Common myeloid progenitor, CD34-positive (primary cell): Measurements from ENCODE around the gene SLC4A11.
A peak's percentile ranks its signal among the peaks of the same experiment; 100 is the strongest.

Experiments
- CTCF ChIA-PET: fragments of 350-600 bp; sonication (Branson Sonifier 250); formaldehyde crosslinking; loops from one replicate; lab custom pipeline; 2021; ENCODE audit warnings: antibody characterized with exemption; lab: Charles Lee
- POLR2A ChIA-PET: fragments of 350-600 bp; sonication (Branson Sonifier 250); formaldehyde crosslinking; loops from one replicate; lab custom pipeline; 2021; ENCODE audit warnings: antibody characterized with exemption; lab: Charles Lee
- DNase-seq, 3 donors: peaks; one replicate each; pipeline versions ENCODE4 v3.0.0 to v3.0.0-alpha.2; 2013
- H3K27ac ChIP-seq, 2 experiments: 1 replicate in 1 of 2; 2 replicates in 1 of 2; pipeline ENCODE4 v1.7.0; 2013; ENCODE audit warnings: inconsistent platforms in 2 of 2, low read length in 2 of 2, mild to moderate bottlenecking in 2 of 2, low read depth in 1 of 2, moderate library complexity in 1 of 2; ENCODE audit not compliant: severe bottlenecking in 2 of 2, insufficient read depth in 1 of 2, poor library complexity in 1 of 2
- H3K27me3 ChIP-seq, 5 experiments: replicated peaks in 2 of 5; 1 replicate in 3 of 5; 2 replicates in 2 of 5; pipeline versions ENCODE4 v1.6.1 to v1.7.0; 2013; ENCODE audit warnings: low read length in 4 of 5, mild to moderate bottlenecking in 2 of 5, moderate library complexity in 2 of 5, inconsistent platforms in 1 of 5; ENCODE audit not compliant: insufficient read depth in 5 of 5, control insufficient read depth in 4 of 5
- H3K36me3 ChIP-seq, 4 experiments: 1 replicate in 2 of 4; 2 replicates in 2 of 4; pipeline versions ENCODE4 v1.6.1 to v1.7.0; 2013; ENCODE audit warnings: low read length in 3 of 4, control low read depth in 1 of 4, mild to moderate bottlenecking in 1 of 4; ENCODE audit not compliant: control insufficient read depth in 4 of 4, insufficient read depth in 4 of 4
- H3K4me1 ChIP-seq, 4 experiments: 1 replicate in 3 of 4; 2 replicates in 1 of 4; pipeline versions ENCODE4 v1.6.1 to v1.7.1; 2013; ENCODE audit warnings: low read length in 3 of 4, mild to moderate bottlenecking in 3 of 4, control low read depth in 1 of 4, inconsistent platforms in 1 of 4, moderate library complexity in 1 of 4; ENCODE audit not compliant: control insufficient read depth in 4 of 4, insufficient read depth in 4 of 4; ENCODE audit errors: control extremely low read depth in 1 of 4
- H3K4me3 ChIP-seq, 7 experiments: 1 replicate in 4 of 7; 2 replicates in 3 of 7; pipeline versions ENCODE4 v1.5.1 to v1.7.0; 2013; ENCODE audit warnings: mild to moderate bottlenecking in 7 of 7, low read length in 6 of 7, moderate library complexity in 6 of 7, inconsistent platforms in 2 of 7, low read depth in 2 of 7, control low read depth in 1 of 7; ENCODE audit not compliant: insufficient read depth in 4 of 7, control insufficient read depth in 1 of 7; ENCODE audit errors: extremely low read depth in 1 of 7
- H3K9me3 ChIP-seq, 5 experiments: 1 replicate in 4 of 5; 2 replicates in 1 of 5; pipeline versions ENCODE4 v1.6.1 to v1.7.1; 2013; ENCODE audit warnings: low read length in 4 of 5, mild to moderate bottlenecking in 2 of 5, inconsistent platforms in 1 of 5, low read depth in 1 of 5, moderate library complexity in 1 of 5; ENCODE audit not compliant: control insufficient read depth in 4 of 5, insufficient read depth in 2 of 5; ENCODE audit errors: control extremely low read depth in 1 of 5
- WGBS: methylation state at CpG from one replicate; pipeline ENCODE4 v1.1.5; 2013; ENCODE audit not compliant: insufficient coverage; 5-methylcytosine and 5-hydroxymethylcytosine counted together

The SLC4A11 gene

DNA sequence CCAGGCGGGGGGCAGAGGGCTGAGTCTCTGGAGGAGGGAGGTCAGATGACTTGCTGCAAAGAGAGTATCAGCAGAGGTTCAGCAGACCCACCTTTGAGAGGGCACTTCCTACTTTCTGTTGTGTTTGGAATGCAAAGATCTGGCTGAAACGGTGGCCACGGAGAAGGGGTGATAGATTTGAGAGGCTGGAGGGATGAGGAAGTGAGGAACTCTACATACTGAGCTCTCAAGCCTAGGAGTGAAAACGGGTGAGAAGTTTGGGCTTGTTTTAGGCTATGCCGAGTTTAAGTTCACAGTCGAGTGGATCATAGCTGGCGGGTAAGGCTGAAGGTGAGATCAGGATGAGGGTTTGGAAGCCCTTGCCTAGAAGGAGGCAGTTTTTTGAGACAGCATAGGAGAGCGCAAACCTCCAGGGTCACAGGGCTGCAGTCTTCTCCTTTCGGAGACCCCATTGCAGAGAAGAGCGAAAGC is 30.2 kb downstream of the SLC4A11 start:
- peaks cover 6 to 26% (median 19%) of the 10 kb centered on the region in 4 experiments for H3K4me1 ChIP-seq
- H3K9me3 ChIP-seq, result no peaks in the 10 kb centered on the region
- 0% methylated on average over 8 of the region's 10 CpGs for WGBS
- no peaks in the 10 kb centered on the region for H3K27me3 ChIP-seq
- H3K4me3 ChIP-seq, result peak overlapping the region; percentile 85 to 98 (median 94)
- POLR2A ChIA-PET, result interaction anchor here (0.5 kb wide), 1 partner anchor 10 kb away, joined by 3 read pairs; no protein-coding TSS in a partner anchor
- CTCF ChIA-PET, result interaction anchor here (0.6 to 1.1 kb wide), 4 partner anchors 11 to 167 kb away, joined by 3 to 5 read pairs (median 3); no protein-coding TSS in a partner anchor
- peak overlapping the region; percentile 62 to 89 for H3K27ac ChIP-seq
- peak in 2 of 3 donors; percentile 50 to 64 for DNase-seq
- H3K36me3 ChIP-seq, result peaks cover 0 to 10% (median 9%) of the 10 kb centered on the region in 4 experiments

DNA sequence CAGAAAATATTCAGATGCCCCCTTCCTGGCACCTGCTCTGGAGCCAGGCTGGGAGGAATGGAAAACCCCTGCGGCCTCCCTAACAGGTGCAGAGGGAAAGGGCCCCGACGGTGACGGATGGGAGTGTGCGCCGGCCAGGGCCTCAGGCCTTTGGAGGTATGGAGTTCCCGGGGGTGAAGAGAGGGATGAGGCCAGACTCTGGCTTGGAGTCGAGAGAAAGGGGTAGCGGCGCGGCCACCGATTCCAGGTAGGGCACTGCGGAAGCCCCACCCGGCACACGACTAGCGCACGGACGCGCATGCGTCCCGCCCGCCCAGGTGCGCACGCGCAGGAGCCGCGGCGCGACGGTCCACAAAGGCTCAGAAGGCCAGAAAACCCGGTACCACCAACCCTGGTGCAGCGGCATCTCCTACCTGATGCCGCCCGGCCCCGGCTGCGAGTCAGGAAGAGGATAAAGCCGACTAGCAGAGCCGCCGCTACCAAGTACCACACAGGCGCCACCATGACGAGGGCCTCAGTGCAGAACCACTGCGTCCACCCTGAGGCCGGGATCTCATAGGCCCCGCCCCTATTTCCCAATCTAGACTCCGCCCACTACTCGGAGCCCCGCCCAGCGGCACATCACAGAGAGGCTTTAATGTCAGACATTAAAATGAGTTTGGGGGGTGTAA is 34.7 kb downstream of the SLC4A11 start, which contains the start of gene DDRGK1:
Gene DDRGK1 (minus strand): TSS at position 559 of the 671 bp plus-strand sequence. CDS start 55 bp downstream, at position 504.
- H3K27ac ChIP-seq, result peak within 1 kb of the TSS; percentile 54 to 84
- H3K4me3 ChIP-seq, result peak within 1 kb of the TSS; percentile 74 to 95 (median 87)
- DNase-seq, result peak; percentile 80 to 89 (median 88)
- H3K9me3 ChIP-seq, result no peaks in the 10 kb centered on the region
- 0% methylated on average over 40 of the region's 48 CpGs for WGBS
- ChIA-PET POLR2A (no interaction called here), CTCF (interaction anchor here (1.0 kb wide), 1 partner anchor 115 kb away, joined by 3 read pairs; no protein-coding TSS in a partner anchor)
- peaks cover 6 to 28% (median 19%) of the 10 kb centered on the region in 4 experiments for H3K36me3 ChIP-seq
- no peaks in the 10 kb centered on the region for H3K27me3 ChIP-seq
- peaks cover 0 to 23% (median 21%) of the 10 kb centered on the region in 4 experiments for H3K4me1 ChIP-seq

DNA sequence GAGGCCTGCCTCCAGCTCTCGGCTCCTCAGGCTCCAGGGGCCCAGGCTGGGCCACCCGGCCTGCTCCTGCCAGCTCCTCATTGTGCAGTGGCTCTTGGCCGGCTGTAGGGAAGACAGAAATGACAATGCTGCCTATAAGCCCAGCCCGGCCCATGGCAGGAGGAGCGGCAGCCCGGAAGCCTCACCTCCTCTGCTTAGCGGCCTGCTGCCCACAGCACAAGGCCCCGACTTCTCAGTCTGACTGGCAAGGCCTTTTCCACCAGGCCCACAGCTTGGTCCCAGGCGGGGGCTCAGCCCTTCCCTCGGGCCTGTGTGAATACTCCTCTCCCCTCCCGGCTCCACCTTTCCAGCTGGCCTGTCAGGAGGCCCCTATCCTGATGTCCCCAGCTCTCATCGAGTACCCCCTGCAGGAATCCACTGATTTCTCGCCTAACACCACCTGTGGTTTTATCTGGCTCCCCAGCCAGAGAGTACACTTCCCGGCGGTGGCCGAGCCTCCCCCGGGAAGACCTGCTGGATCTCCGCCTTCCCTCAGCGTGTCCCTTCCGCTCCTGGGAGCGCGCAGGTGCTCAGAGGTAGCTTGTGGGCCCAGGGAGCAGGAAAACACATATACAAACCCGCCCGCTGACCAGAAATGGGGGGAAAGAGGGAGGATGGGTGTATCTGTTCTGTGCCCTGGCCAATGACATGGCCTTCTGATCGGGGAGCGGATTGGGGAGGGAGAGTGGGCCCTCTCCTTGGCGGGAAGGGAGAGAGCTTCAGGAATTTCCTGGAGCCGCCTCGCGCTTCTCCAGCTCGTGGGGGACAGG is 35.5 kb downstream of the SLC4A11 start:
- POLR2A ChIA-PET, result no interaction called here
- Histone ChIP-seq H3K36me3 (peaks cover 6 to 35% (median 24%) of the 10 kb centered on the region in 4 experiments), H3K27me3 (no peaks in the 10 kb centered on the region), H3K4me1 (peaks cover 0 to 20% (median 19%) of the 10 kb centered on the region in 4 experiments), H3K27ac (peak overlapping the region; percentile 54 to 84), H3K4me3 (peak overlapping the region; percentile 74 to 95 (median 87)), H3K9me3 (no peaks in the 10 kb centered on the region)
- 23% methylated on average over 21 of the region's 31 CpGs for WGBS
- peak in 2 of 3 donors; percentile 32 to 37 for DNase-seq
- CTCF ChIA-PET, result interaction anchor here (1.0 kb wide), 1 partner anchor 114 kb away, joined by 3 read pairs; no protein-coding TSS in a partner anchor

DNA sequence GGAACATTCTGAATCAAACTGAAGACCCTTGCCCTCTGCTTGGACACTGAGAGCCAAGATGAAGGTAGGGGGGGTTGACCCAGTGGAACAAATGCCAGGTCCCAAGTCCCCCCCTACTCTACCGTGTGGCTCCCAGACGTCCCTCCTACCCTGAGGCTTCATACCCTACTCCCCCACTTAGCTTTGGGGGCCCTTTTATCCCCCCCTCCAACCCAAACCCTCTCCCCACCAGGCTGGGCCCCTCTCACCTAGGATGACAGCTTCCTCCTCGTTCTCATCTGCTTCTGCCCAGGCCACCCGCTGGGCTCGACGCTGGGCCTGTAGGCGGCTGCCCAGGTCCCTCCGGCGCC is 36.0 kb downstream of the SLC4A11 start:
- Histone ChIP-seq H3K9me3 (no peaks in the 10 kb centered on the region), H3K4me1 (peaks cover 0 to 17% (median 14%) of the 10 kb centered on the region in 4 experiments), H3K27ac (peak overlapping the region in 1 of 2 experiments; percentile 84), H3K36me3 (peaks cover 6 to 36% (median 24%) of the 10 kb centered on the region in 4 experiments), H3K4me3 (peak overlapping the region in 4 of 7 experiments; percentile 77 to 95 (median 88)), H3K27me3 (no peaks in the 10 kb centered on the region)
- 88% methylated on average over 9 of the region's 9 CpGs for WGBS
- CTCF ChIA-PET, result interaction anchor here (1.0 kb wide), 1 partner anchor 113 kb away, joined by 3 read pairs; no protein-coding TSS in a partner anchor
- no peak for DNase-seq
- POLR2A ChIA-PET, result no interaction called here

DNA sequence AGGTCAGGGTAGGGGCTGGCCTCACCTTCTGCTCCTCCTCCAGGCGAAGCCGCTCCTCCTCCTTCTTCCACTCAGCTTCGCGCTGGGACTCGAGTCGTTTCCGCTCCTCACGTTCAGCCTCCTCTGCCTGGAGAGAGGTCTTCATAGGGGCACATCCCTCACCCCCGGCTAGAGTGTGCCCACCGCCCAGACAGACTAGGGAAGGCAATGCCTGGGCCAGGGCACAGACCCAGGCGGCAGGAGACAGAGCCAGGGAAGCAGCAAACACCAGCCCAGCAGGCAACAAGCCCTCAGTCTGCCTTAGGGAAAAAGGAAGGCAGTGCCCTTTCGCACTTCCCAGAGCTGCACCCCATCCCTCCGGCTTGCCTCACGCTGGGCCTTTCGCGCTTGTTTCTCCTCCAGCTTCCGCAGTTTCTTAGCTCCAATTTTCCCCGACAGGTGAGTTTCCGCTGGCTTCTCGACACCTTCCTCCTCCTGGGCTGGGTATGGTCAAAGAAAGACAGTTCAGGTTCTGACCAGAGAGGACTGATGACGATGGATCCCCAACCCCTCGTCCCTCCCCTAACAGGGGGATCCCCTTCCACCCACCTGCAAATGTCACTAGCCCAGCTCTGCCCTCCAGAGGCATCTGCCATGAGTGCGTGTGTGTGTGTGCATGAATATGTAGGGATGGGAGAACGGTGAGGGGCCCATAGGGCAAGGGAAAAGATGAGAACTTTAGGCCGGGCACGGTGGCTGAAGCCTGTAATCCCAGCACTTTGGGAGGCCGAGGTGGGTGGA is 38.8 kb downstream of the SLC4A11 start:
- 96% methylated on average over 20 of the region's 27 CpGs for WGBS
- no peaks in the 10 kb centered on the region for H3K27me3 ChIP-seq
- H3K4me3 ChIP-seq, result no peak overlapping the region
- H3K36me3 ChIP-seq, result peaks cover 6 to 53% (median 35%) of the 10 kb centered on the region in 4 experiments
- ChIA-PET CTCF (interaction anchor here (0.9 to 1.4 kb wide), 4 partner anchors 13 to 36 kb away, joined by 3 read pairs; no protein-coding TSS in a partner anchor), POLR2A (no interaction called here)
- H3K27ac ChIP-seq, result no peak overlapping the region
- peaks cover 0 to 17% (median 13%) of the 10 kb centered on the region in 4 experiments for H3K4me1 ChIP-seq
- H3K9me3 ChIP-seq, result no peaks in the 10 kb centered on the region
- DNase-seq, result no peak

DNA sequence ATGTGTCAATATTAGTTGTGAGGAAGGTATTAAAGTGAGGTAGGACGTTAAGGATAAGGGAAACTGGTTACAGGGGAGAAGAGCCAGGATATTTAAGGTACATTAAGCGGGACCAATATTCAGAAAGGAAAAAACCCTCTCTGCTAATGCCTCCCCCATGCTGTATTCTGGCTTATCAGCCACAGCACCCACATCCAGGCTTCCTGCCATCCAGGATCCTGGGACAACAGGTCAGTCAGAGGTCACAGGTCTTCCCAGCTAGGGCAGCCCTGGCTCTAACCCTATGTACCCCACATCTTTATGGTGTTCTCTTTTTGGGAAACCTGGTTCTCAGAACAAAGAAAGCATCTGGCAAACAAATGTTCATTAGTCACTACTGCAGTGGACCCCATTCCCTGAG is 39.8 kb downstream of the SLC4A11 start:
- Histone ChIP-seq H3K27ac (no peak overlapping the region), H3K4me1 (peaks cover 0 to 15% (median 13%) of the 10 kb centered on the region in 4 experiments), H3K9me3 (no peaks in the 10 kb centered on the region), H3K27me3 (no peaks in the 10 kb centered on the region), H3K36me3 (peaks cover 12 to 63% (median 45%) of the 10 kb centered on the region in 4 experiments), H3K4me3 (no peak overlapping the region)
- CTCF ChIA-PET, result interaction anchor here (0.9 to 1.4 kb wide), 3 partner anchors 15 to 37 kb away, joined by 3 read pairs; no protein-coding TSS in a partner anchor
- POLR2A ChIA-PET, result interaction anchor here (0.6 kb wide), 1 partner anchor 34 kb away, joined by 3 read pairs; no protein-coding TSS in a partner anchor
- WGBS, result 100% methylated on average over 1 of the region's 2 CpGs
- no peak for DNase-seq
